PC-3 (cell line): ENCODE data around the gene MIF4GD. TPM values are rescaled to one million over a fixed set of nuclear protein-coding genes. Genes with fewer than 3 reads are reported as not detected.

Source experiments
- ATAC-seq: fragments of 200-7000 bp; cut with Tn5 transposase; 2 replicates; pipeline ENCODE4 v1.9.1; 2020; ENCODE audit warnings: mild to moderate bottlenecking, moderate library complexity
- BruUV-seq: library from RNA; stranded (reverse); fragments of 400-500 nt; replicated peaks from 2 replicates; lab custom pipeline; 2021; lab: Mats Ljungman, UMichigan
- CTCF ChIA-PET: fragments of 300-600 bp; sonication (Branson Sonifier 250); formaldehyde crosslinking; loops from one replicate; lab custom pipeline; 2022; ENCODE audit warnings: antibody characterized with exemption; lab: Charles Lee
- POLR2A ChIA-PET: fragments of 300-600 bp; sonication (Branson Sonifier 250); formaldehyde crosslinking; loops from one replicate; lab custom pipeline; 2022; ENCODE audit warnings: antibody characterized with exemption; ENCODE audit not compliant: unreplicated experiment; lab: Charles Lee
- DNase-seq: peaks from one replicate; pipeline ENCODE4 v3.0.0-alpha.2; 2015
- H2AFZ ChIP-seq: fragments of 300-600 bp; sonication (generic); 2 replicates; pipeline ENCODE4 v1.6.0; 2016; ENCODE audit warnings: antibody characterized with exemption, low read length
- H3F3A ChIP-seq: fragments of 300-600 bp; sonication (generic); one replicate; pipeline ENCODE4 v1.6.0; 2017; ENCODE audit warnings: antibody characterized with exemption, low read length, control low read depth, mild to moderate bottlenecking; ENCODE audit not compliant: unreplicated experiment
- H3K27ac ChIP-seq: fragments of 300-600 bp; sonication (generic); 2 replicates; pipeline ENCODE4 v1.5.1; 2016; ENCODE audit warnings: mild to moderate bottlenecking, low read length
- H3K27me3 ChIP-seq: fragments of 300-600 bp; sonication (generic); 2 replicates; pipeline ENCODE4 v1.6.1; 2016; ENCODE audit warnings: low read length, mixed read lengths
- H3K36me3 ChIP-seq: fragments of 300-600 bp; sonication (generic); 2 replicates; pipeline ENCODE4 v1.6.1; 2016; ENCODE audit warnings: low read depth, mixed run types, low read length, mixed read lengths
- H3K4me1 ChIP-seq: fragments of 300-600 bp; sonication (generic); 2 replicates; pipeline ENCODE4 v1.5.1; 2016; ENCODE audit warnings: low read length; ENCODE audit not compliant: insufficient read depth
- H3K4me2 ChIP-seq: fragments of 300-600 bp; sonication (generic); 2 replicates; pipeline ENCODE4 v1.6.0; 2016; ENCODE audit warnings: low read length
- H3K4me3 ChIP-seq: fragments of 300-600 bp; sonication (generic); 2 replicates; pipeline ENCODE4 v1.5.1; 2016; ENCODE audit warnings: mild to moderate bottlenecking, low read length, mixed read lengths
- H3K79me2 ChIP-seq: fragments of 300-600 bp; sonication (generic); 2 replicates; pipeline ENCODE4 v1.6.1; 2017; ENCODE audit warnings: low read length, mixed read lengths
- H3K9ac ChIP-seq: fragments of 300-600 bp; sonication (generic); 2 replicates; pipeline ENCODE4 v1.6.0; 2016; ENCODE audit warnings: mild to moderate bottlenecking, low read length
- H3K9me2 ChIP-seq: fragments of 300-600 bp; sonication (generic); replicated peaks from 2 replicates; pipeline ENCODE4 v1.6.1; 2016; ENCODE audit warnings: mixed run types, low read length, mixed read lengths
- H3K9me3 ChIP-seq: fragments of 300-600 bp; sonication (generic); 2 replicates; pipeline ENCODE4 v1.6.1; 2016; ENCODE audit warnings: low read length, mixed read lengths
- H4K20me1 ChIP-seq: fragments of 300-600 bp; sonication (generic); 2 replicates; pipeline ENCODE4 v1.6.1; 2016; ENCODE audit warnings: low read length, mixed read lengths
- CTCF ChIP-seq: fragments of 300-600 bp; sonication (generic); conservative IDR thresholded peaks from 2 replicates; pipeline ENCODE4 v1.5.1; 2017; ENCODE audit warnings: antibody characterized with exemption, low read depth, mild to moderate bottlenecking, low read length
- EZH2 ChIP-seq: fragments of 300-600 bp; sonication (generic); IDR thresholded peaks from one replicate; pipeline ENCODE4 v1.6.1; 2017; ENCODE audit warnings: antibody characterized with exemption, mild to moderate bottlenecking, low read length; ENCODE audit not compliant: unreplicated experiment
- EZH2phosphoT487 ChIP-seq: fragments of 300-600 bp; sonication (generic); IDR thresholded peaks from 2 replicates; pipeline ENCODE4 v1.6.1; 2018; ENCODE audit warnings: mild to moderate bottlenecking, antibody characterized with exemption, low read length, borderline replicate concordance
- intact Hi-C: fragments of 100-400 bp; cut with micrococcal nuclease; formaldehyde crosslinking; loops from 2 replicates; pipeline ENCODE4 v1.9.0; 2023
- total RNA-seq: library from RNA; depleted of rRNA; stranded (reverse); fragments of >200 nt; gene quantifications from 2 replicates; pipeline ENCODE4 v1.2.3, GENCODE V29; 2014

MIF4GD gene
- total RNA-seq, 1 experiment from 2014 or later: 42.3 TPM

- DNase-seq: peak; percentile 59
Measured at GRCh38 chr17:75289832-75290337, 18.9 kb upstream of the MIF4GD start.

GRCh38 chr17:75289115-75289831, 18.2 kb upstream of the MIF4GD start, which contains the start of gene SLC25A19:
SLC25A19 (minus strand) TSS chr17:75289433; CDS start chr17:75286764, 2,669 bp downstream.
- CTCF ChIA-PET: interaction anchor here (0.6 to 2.0 kb wide), 12 partner anchors 16 to 307 kb away, joined by 3 to 60 read pairs (median 6); partner anchors contain the start of gene MIF4GD
- Histone ChIP-seq H2AFZ (peak within 1 kb of the TSS; percentile 97), H3K4me1 (peaks cover 12% of the 10 kb centered on the region), H3K4me3 (peak within 1 kb of the TSS; percentile 82), H3K9me2 (no peaks in the 10 kb centered on the region), H3K9me3 (no peaks in the 10 kb centered on the region), H3K36me3 (peaks cover 10% of the 10 kb centered on the region), H3F3A (no peaks in the 10 kb centered on the region), H3K27me3 (no peaks in the 10 kb centered on the region), H3K4me2 (peak within 1 kb of the TSS; percentile 94), H3K27ac (peak within 1 kb of the TSS; percentile 68), H4K20me1 (no peaks in the 10 kb centered on the region), H3K79me2 (peaks cover 21% of the 10 kb centered on the region), H3K9ac (peak within 1 kb of the TSS; percentile 83)
- intact Hi-C loops: loop anchor here (1.0 kb wide), 2 partner anchors 18 to 116 kb away; partner anchors contain the start of genes GRB2 and MIF4GD
- DNase-seq (peak; percentile 99), ATAC-seq (peak; percentile 97)
- POLR2A ChIA-PET: interaction anchor here (0.5 to 1.7 kb wide), 14 partner anchors 11 to 1821 kb away, joined by 3 to 23 read pairs (median 3); partner anchors contain the start of genes GGA3, GRB2, MIF4GD and MRPS7
- BruUV-seq: no TSS peak
- no peak for TF ChIP-seq CTCF
- no peak for TF ChIP-seq EZH2phosphoT487
- no peak for TF ChIP-seq EZH2

More at GRCh38 chr17:75289832-75290337, 18.9 kb upstream of the MIF4GD start:
- Histone ChIP-seq H3K4me3 (peak overlapping the region; percentile 82), H3K4me1 (peaks cover 12% of the 10 kb centered on the region), H3K9me3 (no peaks in the 10 kb centered on the region), H3K36me3 (peaks cover 10% of the 10 kb centered on the region), H2AFZ (peak overlapping the region; percentile 97), H3K9me2 (no peaks in the 10 kb centered on the region), H3K27me3 (no peaks in the 10 kb centered on the region), H3K4me2 (peak overlapping the region; percentile 87), H3K9ac (peak overlapping the region; percentile 83), H3K27ac (peak overlapping the region; percentile 68), H3K79me2 (peaks cover 21% of the 10 kb centered on the region), H3F3A (no peaks in the 10 kb centered on the region), H4K20me1 (no peaks in the 10 kb centered on the region)
- ChIA-PET CTCF (interaction anchor here (0.6 to 2.0 kb wide), 10 partner anchors 17 to 307 kb away, joined by 3 to 60 read pairs (median 7); partner anchors contain the start of gene MIF4GD), POLR2A (interaction anchor here (0.6 to 1.7 kb wide), 8 partner anchors 12 to 532 kb away, joined by 3 to 23 read pairs (median 5); partner anchors contain the start of genes GGA3, GRB2, MIF4GD and MRPS7)
- BruUV-seq: TSS peak; percentile 98
- intact Hi-C loops: loop anchor here (1.0 kb wide), 2 partner anchors 19 to 115 kb away; partner anchors contain the start of genes GRB2 and MIF4GD
- TF ChIP-seq CTCF: peak; percentile 36
- TF ChIP-seq EZH2phosphoT487: no peak
- ATAC-seq: peak; percentile 13
